Gastrocnemius medialis (tissue), 4 donors: ENCODE results near the gene F5.

Source experiments
- CTCF ChIP-seq, 5 experiments: fragments of 450-650 bp in 3 of 5; fragments of 200-600 bp in 2 of 5; sonication (generic) in 2 of 5; IDR thresholded peaks in 4 of 5; conservative IDR thresholded peaks in 1 of 5; 1 replicate in 4 of 5; 2 replicates in 1 of 5; pipeline ENCODE4 v1.5.1; 2016 to 2019; ENCODE audit warnings: antibody characterized with exemption in 5 of 5, mild to moderate bottlenecking in 3 of 5, moderate library complexity in 3 of 5
- POLR2A ChIP-seq, 2 donors: fragments of 450-650 bp; IDR thresholded peaks; one replicate each; pipeline ENCODE4 v1.6.1; 2017; ENCODE audit warnings: antibody characterized with exemption in 2 of 2, mild to moderate bottlenecking in 2 of 2, moderate library complexity in 2 of 2

- TF ChIP-seq CTCF (IDR thresholded peaks at IDR 0.05 in 4 of 5, conservative IDR thresholded peaks at IDR 0.05 in 1 of 5) (no peak), POLR2A (IDR thresholded peaks at IDR 0.05) (no peak)
Observed at GRCh38 chr1:169508432-169509338, 77.6 kb downstream of the F5 start.
